ENCODE measurements around the gene FAM229B.
"Not testable (repeated sequence)": the region's sequence is repeated elsewhere in the genome, so short reads cannot be mapped to it uniquely, and the experiment has no call there.

FAM229B gene

DNA sequence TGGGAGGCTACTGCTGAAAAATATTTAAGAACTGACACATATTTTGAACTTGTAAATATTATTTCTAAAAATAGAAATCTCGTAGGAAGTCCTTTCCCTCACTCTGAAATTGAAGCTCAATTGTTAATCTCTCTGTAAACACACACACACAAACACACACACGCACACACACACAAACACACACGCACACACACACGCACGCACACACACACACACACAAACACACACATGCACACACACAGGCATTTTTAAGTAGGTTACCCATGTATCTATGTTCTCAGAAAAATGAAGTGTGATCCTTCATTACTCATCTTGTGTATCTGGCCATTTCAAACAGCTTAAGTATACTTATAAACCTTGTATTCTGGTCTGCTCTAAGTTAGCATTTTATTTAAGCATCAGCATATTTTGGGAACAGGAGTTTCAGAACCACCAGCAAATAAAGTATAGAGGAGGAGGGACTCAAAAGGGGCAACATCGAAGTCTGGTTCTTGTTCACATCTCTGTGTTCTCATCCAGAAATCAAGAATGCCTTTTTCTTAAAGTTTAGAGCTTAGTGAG is 21.9 kb upstream of the FAM229B start:
- DNase-seq (ENCODE audit: low spot score) = no peak

DNA sequence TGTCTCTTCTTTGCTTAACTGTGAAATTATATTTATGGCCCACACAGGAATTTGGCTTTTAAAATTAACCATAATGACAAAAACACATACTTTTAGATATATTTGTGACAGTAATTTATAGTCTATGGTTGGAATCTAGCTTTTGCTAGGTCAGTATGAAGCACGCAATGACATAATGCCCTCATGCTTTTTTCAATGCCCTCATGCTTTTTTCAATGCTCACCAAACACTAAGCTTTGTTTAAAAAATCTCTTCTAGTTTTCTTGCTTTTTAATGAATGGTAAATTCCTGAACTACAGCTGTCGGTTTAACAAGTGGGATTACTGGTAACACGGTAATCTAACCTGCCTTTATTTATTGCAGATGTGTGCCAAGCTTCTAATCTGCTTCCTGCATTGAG is 20.8 kb upstream of the FAM229B start:
- no peak for DNase-seq (ENCODE audit: low spot score)

DNA sequence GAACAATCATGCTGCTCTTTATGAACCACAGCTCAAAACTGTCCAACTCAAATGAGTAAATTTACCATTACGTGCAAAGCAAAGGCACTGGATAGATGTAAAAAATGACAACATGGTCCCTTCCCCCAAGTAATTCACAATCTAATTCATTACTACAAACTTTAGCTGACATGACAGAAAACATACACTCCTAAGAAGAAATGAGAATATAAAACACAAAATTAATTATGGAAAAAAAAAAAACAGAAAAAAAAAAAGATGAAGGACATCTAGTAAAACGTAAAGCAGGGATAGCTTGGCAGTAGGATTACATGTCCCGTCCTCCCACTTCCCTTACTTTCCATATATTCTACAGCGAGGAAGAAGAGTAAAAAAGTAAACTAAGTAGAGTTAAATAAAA is 5.8 kb upstream of the FAM229B start:
- DNase-seq (ENCODE audit: low spot score) = no peak

DNA sequence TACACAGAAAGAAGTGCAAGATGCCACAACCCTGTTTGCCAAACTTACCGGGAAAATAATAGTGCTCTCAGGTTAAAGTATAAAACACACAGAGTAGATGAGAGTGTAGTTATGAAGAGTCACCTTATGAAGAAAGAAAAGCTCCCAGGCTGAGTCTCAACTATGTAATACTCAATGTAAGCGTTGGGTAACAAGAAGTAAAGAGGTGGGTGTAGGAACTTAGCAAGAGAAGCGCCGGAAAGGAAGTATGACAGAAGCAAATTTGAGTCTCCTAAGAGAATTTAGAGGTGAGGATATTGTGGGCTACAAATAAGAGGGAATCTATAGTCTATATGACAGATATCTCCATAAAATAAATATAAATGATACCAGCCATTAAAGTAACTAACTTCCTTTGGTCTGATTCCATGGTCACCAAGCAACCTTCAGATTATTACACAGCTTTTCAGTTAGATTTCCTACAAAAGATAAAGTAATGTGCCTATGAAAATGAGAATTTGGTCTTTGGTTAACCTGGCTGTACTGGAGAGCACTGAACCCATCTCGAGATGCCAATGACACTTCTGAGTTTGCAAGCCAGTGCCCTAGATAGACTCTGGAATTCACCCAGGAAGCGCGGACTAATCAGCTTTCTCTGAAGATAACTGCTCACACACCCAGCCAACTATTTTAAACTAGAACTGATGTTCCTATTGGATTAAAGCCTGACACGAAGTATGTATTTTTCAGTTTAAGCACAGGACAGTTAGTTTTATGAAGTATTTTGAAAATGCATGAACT is 1.9 kb upstream of the FAM229B start:
- no peak for DNase-seq (ENCODE audit: low spot score)

DNA sequence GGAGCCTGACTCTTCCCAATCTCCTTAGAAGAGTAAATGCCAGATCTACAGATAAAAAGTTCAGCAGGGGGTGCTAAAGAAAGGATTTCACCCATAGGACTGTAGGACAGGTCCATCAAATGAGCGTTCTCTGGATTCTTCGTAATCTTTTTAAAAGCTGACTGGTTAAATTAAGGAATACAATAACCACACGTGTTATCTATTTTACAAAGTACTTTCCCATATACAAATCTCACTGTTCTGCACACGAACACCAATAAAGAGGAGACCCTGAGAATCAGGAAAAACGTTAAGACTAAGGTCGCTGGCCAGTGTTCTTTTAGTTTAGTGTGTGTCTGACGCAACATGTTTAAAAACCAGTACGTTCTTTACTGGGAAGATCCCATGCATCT is 651 bp upstream of the FAM229B start:
- DNase-seq (ENCODE audit: low spot score) = peak; percentile 54

DNA sequence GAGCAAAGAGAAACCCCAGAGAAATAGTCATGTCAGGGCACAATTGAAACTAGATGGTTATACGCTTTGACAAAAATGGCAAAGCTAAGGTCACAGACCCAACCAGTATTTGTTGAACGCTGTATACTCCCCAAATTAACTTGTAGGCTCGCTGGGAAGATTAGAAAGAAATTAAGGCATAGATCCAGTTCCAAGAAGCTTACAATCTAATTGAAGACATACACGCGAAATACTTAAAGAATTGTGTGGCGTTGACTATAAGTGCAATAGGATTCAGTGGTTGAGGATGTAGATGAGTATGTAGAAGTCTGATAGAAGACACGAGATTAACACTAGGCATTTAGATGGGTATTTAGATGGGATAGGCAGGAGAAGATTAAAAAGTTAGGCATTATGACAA is 525 bp downstream of the FAM229B start:
- no peak for DNase-seq (ENCODE audit: low spot score)

DNA sequence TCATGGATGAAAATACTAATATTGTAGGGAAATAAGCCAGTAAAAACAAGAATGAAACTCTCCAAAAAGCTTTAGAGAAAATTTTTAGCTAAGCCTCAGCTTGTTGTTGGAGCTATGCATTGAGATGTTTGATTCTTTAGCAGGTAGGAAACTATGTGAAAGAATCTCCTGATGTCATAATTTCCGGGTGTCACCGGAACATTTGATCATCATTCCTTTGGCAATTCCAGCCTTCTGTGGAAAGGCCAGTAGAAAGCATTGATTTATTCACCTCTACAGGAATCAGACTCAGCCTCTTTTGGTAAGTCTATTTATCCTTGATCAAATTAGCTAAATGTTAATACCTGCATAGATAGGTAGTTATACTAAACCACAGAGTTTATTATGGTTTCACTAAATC is 9.5 kb downstream of the FAM229B start:
- DNase-seq (ENCODE audit: low spot score) = no peak

DNA sequence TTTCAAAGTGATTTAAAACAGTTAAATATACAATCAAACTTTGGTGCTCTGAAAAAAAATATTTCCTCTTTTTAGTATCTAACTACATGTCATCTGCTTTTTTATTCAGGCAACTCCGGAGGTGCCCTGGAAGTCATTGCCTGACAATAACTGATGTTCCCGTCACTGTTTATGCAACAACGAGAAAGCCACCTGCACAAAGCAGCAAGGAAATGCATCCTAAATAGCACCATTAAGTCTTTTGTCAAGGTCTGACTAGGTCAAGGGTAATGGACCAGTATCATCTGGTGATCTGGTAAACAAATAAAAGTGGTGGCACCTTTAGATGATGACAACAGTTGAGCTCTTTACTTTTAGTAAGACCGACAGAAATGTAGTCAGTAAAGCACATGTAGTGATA is 13.2 kb downstream of the FAM229B start:
- DNase-seq (ENCODE audit: low spot score) = no peak

DNA sequence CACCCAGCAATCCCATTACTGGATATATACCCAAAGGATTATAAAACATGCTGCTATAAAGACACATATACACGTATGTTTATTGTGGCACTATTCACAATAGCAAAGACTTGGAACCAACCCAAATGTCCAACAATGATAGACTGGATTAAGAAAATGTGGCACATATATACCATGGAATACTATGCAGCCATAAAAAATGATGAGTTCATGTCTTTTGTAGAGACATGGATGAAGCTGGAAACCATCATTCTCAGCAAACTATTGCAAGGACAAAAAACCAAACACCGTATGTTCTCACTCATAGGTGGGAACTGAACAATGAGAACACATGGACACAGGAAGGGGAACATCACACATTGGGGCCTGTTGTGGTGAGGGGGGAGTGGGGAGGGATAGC is 18.6 kb downstream of the FAM229B start:
- not testable (repeated sequence) for DNase-seq (ENCODE audit: low spot score)

DNA sequence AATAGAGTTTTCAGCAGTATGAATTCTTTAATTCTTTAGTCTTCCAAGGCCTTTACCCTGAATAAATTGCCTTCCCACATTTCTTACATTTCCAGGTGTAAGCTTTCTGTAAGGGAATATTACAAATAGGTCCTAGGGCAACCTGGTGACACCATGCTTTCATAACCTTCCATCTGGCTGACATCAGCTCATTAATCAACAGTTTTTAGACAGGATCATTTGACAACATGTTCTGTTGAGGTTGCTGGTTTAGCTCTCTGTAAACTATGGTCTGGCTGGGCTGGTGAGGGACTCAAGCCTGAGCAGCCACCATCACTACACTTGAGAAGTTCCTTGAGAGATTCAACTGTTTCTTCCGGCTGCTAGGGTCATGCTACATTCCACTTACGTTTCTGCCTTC is 19.2 kb downstream of the FAM229B start:
- no peak for DNase-seq (ENCODE audit: low spot score)

DNA sequence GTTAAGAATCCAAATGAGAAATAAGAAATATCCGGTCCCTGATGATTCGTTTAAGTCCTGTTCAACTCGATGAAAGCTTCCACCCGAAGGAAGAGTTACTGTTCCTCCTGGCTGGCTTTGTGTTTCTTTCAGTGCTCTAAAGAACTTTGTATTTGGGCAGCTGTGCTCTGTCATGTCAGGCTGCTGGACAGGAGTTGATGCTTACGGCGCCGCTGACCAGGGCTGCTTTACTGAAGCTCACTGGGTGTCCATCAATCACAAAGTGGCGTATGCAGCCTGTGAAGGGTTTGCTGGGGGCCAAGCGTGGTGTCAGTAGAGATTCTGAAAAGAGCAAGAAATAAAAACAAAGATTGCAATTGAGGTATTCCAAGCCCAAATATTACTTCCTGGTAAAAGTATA is 21.9 kb downstream of the FAM229B start:
- DNase-seq (ENCODE audit: low spot score) = no peak

DNA sequence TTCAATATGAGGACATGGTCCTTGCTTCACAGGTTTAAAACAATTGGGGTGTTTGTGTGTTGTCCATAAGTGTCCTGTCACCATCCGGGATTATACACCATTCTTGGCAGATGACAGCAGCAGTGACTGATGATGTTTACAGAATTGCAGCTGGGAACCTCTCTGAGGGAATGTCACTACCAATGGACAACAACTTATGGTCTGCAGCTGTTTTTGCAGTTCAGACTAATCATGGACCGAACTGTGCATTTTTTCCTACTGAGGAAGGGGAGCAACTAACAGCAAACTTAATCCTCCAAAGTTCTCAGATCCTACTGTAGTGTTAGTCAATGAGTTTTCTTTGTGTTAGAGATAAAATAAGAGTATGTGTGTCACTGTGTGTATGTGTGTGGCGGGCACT is 26.0 kb downstream of the FAM229B start:
- no peak for DNase-seq (ENCODE audit: low spot score)

DNA sequence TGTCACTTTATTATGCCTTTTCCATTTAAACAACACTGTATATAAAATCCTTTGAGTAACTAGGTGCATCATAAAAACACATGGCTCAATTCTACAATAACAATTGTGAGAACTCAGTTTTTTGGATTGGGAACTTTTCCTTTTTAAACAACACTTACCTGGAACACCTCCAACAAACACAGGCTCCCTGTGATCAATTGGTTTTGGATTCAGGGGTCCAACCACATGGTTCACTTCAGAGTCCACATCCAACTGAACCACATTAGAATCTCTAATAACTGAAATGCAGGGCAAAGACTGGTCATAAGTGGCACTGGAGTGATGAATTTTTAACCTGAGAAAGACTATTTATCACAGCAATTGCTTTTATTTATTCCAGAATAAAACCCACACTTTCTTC is 26.5 kb downstream of the FAM229B start:
- DNase-seq (ENCODE audit: low spot score) = no peak

DNA sequence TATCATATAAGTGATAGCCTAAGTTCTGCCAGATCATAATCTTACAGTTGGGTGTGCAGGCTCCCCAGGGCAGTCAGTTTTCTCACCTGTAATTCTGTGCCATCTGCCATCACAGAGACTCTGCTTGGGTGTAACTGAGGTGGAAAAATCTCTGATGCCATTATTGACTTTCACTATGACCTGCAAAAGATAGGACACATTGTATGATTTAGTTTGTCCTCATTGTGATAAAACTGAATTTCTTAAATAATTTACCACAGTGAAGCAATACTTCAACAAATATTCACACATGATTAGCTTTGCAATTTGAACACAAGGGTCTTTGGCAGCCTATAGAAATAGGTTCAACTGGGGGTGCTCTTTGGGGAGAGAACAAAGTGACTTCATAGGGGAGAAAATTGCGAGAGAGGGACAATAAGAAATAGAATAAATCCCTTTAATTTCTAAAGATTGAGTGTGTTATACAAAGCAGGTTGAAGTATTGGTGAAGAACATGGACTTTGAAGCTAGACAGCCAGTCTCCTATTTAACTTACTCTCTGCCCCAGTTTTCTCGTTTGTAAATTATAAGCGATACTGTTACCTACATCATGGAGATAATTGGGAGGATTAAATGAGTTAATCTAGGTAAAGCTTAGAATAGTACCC is 27.3 kb downstream of the FAM229B start:
- no peak for DNase-seq (ENCODE audit: low spot score)

DNA sequence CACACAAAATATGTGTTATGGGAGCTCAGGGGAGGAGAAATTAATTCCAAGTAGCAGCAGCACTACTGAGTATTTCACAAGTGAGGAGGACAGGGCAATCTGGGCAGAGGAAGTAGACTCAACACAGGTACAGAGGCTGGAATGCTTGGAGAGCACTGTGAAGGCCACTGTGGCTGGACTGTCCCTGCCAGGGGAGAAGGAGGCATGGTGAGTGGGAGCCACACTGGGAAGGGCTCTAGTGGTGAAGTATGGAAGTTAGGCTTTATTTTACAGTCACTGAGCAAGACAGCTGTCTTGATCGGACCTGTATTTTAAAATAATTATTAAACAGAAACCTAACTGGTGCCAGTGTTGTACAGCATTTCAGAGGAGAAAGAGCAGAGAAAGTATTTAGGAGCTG is 28.8 kb downstream of the FAM229B start:
- no peak for DNase-seq (ENCODE audit: low spot score)

DNA sequence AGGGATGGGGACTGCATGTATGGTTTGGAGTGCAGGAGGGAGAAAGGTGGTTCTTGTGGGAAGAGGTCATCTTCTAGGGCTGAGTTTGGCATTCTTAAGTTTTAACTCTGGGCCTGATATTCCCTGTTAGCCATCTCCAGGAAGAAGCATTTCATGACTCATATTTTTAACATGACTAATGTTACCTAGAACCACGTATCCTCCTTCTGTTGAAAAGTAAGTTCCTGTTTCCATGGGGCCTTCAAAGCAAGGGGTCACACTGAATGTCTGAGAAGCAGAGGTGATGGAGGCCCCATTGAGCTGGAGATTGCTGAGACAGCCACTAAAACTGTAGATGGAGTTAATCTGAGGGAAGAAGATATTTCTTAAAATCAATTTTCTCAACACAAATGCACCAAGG is 30.2 kb downstream of the FAM229B start:
- DNase-seq (ENCODE audit: low spot score) = no peak

DNA sequence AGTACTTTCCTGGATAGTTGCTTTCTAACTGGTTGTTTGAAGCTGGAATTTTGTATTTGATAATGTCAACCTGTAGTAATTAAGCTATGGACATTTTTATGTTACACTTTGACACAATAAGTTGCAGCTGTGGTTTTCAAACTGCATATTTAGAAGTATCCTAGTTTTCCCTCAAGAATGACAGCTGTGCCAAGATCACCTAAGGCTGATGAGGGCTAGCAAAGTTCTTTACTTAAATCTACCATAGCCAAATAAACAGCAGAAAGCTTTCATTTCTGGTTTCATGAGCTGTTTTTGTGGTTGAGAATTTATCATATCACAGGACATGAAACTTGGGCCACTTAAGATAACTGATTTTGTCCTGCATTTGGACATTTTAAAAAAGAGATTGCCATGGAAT is 30.6 kb downstream of the FAM229B start:
- no peak for DNase-seq (ENCODE audit: low spot score)

DNA sequence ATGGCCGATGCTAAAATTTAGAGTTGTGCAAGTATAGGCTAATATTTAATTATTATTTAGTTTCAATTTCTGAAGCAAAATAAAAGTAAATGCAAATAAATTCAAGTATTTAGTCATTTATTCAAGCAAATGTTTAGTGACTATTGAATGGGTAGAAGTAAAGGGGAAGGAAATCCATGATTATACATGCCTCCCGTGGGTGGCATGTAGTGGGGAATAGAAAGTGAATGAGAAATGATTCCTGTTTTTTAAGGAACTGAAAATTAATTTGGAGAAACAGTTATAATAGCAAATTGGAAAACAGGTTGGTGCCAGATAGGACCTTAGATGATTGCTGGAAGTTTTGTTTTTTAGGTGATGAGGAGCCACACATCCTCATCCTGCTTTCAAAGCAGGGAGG is 35.4 kb downstream of the FAM229B start:
- DNase-seq (ENCODE audit: low spot score) = no peak

DNA sequence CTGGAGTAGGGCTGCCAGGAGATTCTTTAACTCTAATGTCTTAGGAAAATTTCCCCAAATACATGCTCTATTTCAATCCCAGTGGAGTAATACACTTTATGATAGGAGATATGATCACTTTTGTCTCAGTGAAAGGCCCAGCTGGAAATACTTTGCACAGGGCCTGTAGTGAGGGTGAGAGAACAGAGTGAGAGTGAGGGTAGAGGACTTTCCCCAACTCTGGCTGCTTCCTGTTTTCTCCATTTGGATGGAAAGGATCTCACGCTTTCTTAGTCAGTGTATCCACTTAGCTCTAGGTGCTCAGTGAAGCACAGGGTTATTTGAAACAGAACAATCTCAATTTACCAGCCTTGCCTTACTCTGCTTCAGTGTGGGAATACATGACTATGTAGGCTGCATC is 36.6 kb downstream of the FAM229B start:
- no peak for DNase-seq (ENCODE audit: low spot score)

DNA sequence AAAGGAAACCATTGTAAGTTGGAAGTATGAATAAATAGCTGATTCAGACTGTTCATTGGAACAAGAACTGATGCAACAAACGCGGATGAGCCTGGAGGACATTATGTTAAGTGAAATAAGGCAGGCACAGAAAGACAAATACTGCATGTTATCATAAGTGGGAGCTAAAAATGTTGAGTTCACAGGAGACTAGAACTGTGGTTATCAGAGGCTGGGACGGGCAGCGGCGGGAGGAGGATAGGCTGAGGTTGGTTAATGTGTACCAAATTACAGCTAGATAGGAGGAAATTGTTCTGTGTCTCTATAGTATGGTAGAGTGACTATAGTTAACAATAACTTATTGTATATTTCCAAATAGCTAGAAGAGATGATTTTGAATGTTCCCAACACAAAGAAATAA is 40.8 kb downstream of the FAM229B start:
- DNase-seq (ENCODE audit: low spot score) = no peak

DNA sequence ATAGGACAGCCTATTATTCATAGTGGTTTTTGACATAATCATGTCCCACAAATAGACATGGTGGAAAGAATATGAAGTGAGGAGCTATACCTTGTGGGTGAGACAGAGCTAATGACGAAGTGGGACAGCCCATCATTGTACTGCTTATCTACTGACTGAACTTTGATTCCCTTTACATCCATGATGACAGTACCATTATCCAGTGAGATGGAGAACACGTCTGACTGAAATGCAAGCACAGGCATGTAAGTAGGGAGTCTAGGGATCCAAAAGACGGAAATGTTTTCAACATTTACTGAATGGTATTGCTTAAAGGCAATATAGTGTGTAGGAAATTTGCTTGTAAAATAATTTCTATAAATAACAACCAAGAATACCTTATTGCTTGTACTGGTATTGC is 43.5 kb downstream of the FAM229B start:
- no peak for DNase-seq (ENCODE audit: low spot score)

DNA sequence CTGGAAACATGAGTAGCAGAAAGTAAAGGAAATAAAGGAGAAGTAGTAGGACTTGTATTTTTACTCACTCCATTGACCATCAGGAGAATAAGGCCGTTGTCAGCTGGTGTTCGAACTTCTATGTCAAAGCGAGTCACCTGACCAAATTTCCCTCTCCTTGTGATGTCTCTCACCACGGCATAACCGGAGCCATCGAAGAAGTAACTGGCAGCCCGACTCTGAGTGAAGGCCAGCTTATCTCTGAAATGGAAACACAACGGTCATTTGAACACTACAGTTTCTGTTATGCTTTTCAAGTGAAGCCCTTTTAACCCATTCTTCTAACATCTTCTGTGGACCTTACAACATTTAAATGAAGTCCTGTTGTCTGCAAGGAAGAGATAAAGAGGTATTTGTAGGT is 51.7 kb downstream of the FAM229B start:
- no peak for DNase-seq (ENCODE audit: low spot score)

DNA sequence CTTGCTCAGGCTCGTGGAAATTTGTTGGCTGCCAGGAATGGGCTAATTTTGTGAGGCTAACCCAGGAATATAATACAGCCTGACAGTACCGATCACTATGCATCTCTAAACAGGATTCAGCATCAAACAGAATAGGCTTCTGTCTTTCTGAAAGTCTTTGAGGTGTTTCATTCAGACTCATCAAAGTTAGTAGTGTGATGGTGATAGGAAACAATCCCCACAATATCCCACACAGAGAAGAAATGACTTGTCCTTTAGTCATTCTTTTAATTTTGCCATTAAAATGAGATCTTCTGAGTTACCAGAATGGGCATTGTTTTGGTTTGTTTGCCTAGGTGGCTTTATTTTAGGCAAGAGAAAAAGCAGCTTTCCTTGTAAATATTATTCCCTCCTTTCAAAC is 54.3 kb downstream of the FAM229B start:
- DNase-seq (ENCODE audit: low spot score) = no peak

Data from D341Med (cell line).